ENCODE results near the gene THRB. TPM values are rescaled to one million over a fixed set of nuclear protein-coding genes. Genes with fewer than 3 reads are reported as not detected.

Gene THRB
- total RNA-seq, 2 experiments from 2014 or later = not detected

- Mint-ChIP-seq H3K4me1 (ENCODE audit: low read depth) (no peaks in the 10 kb centered on the region), H3K36me3 (no peaks in the 10 kb centered on the region), H3K9me3 (no peaks in the 10 kb centered on the region), H3K27ac (no peak overlapping the region), H3K27me3 (no peaks in the 10 kb centered on the region), H3K4me3 (no peak overlapping the region)
- POLR2A ChIA-PET = no interaction called here
- no peak for DNase-seq
- intact Hi-C loops (cut with micrococcal nuclease) = no loop called here
- CTCF ChIA-PET = no interaction called here
These were observed 140.4 kb downstream of the THRB start for GRCh38 chr3:24354230-24354629.

- Mint-ChIP-seq H3K36me3 (no peaks in the 10 kb centered on the region), H3K4me1 (ENCODE audit: low read depth) (no peaks in the 10 kb centered on the region), H3K9me3 (no peaks in the 10 kb centered on the region), H3K4me3 (no peak overlapping the region), H3K27me3 (no peaks in the 10 kb centered on the region), H3K27ac (no peak overlapping the region)
- intact Hi-C loops (cut with micrococcal nuclease) = no loop called here
- CTCF ChIA-PET = no interaction called here
- POLR2A ChIA-PET = no interaction called here
- DNase-seq = no peak
These were observed 141.6 kb downstream of the THRB start for GRCh38 chr3:24352893-24353553.

GRCh38 chr3:24351779-24352469, 142.7 kb downstream of the THRB start:
- H3K27me3 Mint-ChIP-seq = no peaks in the 10 kb centered on the region
- H3K4me1 Mint-ChIP-seq (ENCODE audit: low read depth) = no peaks in the 10 kb centered on the region
- intact Hi-C loops (cut with micrococcal nuclease) = no loop called here
- ChIA-PET CTCF (no interaction called here), POLR2A (no interaction called here)
- H3K9me3 Mint-ChIP-seq = no peaks in the 10 kb centered on the region
- no peaks in the 10 kb centered on the region for H3K36me3 Mint-ChIP-seq
- H3K27ac Mint-ChIP-seq = no peak overlapping the region
- DNase-seq = no peak
- no peak overlapping the region for H3K4me3 Mint-ChIP-seq

- H3K4me1 Mint-ChIP-seq (ENCODE audit: low read depth) = no peaks in the 10 kb centered on the region
- POLR2A ChIA-PET = no interaction called here
- no peaks in the 10 kb centered on the region for H3K27me3 Mint-ChIP-seq
- H3K36me3 Mint-ChIP-seq = no peaks in the 10 kb centered on the region
- no peak for DNase-seq
- H3K9me3 Mint-ChIP-seq = no peaks in the 10 kb centered on the region
- intact Hi-C loops (cut with micrococcal nuclease) = no loop called here
- H3K27ac Mint-ChIP-seq = no peak overlapping the region
- CTCF ChIA-PET = no interaction called here
- no peak overlapping the region for H3K4me3 Mint-ChIP-seq
These were observed 145.2 kb downstream of the THRB start for GRCh38 chr3:24349367-24350019.

- Mint-ChIP-seq H3K9me3 (no peaks in the 10 kb centered on the region), H3K4me3 (no peak overlapping the region), H3K4me1 (ENCODE audit: low read depth) (no peaks in the 10 kb centered on the region), H3K27ac (no peak overlapping the region), H3K27me3 (no peaks in the 10 kb centered on the region), H3K36me3 (no peaks in the 10 kb centered on the region)
- ChIA-PET POLR2A (no interaction called here), CTCF (no interaction called here)
- intact Hi-C loops (cut with micrococcal nuclease) = no loop called here
- no peak for DNase-seq
These were observed 146.3 kb downstream of the THRB start for GRCh38 chr3:24348348-24348747.

GRCh38 chr3:24344784-24345439, 149.7 kb downstream of the THRB start:
- intact Hi-C loops (cut with micrococcal nuclease) = no loop called here
- H3K27me3 Mint-ChIP-seq = no peaks in the 10 kb centered on the region
- H3K4me3 Mint-ChIP-seq = no peak overlapping the region
- no peaks in the 10 kb centered on the region for H3K9me3 Mint-ChIP-seq
- no peaks in the 10 kb centered on the region for H3K36me3 Mint-ChIP-seq
- ChIA-PET CTCF (interaction anchor here (0.7 kb wide), 1 partner anchor 105 kb away, joined by 3 read pairs; no protein-coding TSS in a partner anchor), POLR2A (no interaction called here)
- no peak for DNase-seq
- H3K4me1 Mint-ChIP-seq (ENCODE audit: low read depth) = no peaks in the 10 kb centered on the region
- no peak overlapping the region for H3K27ac Mint-ChIP-seq

GRCh38 chr3:24343084-24343783, 151.4 kb downstream of the THRB start:
- no peak for DNase-seq
- Mint-ChIP-seq H3K27ac (no peak overlapping the region), H3K9me3 (no peaks in the 10 kb centered on the region), H3K4me1 (ENCODE audit: low read depth) (no peaks in the 10 kb centered on the region), H3K4me3 (no peak overlapping the region), H3K27me3 (no peaks in the 10 kb centered on the region), H3K36me3 (no peaks in the 10 kb centered on the region)
- POLR2A ChIA-PET = no interaction called here
- intact Hi-C loops (cut with micrococcal nuclease) = no loop called here
- CTCF ChIA-PET = no interaction called here

GRCh38 chr3:24342275-24342674, 152.4 kb downstream of the THRB start:
- intact Hi-C loops (cut with micrococcal nuclease) = no loop called here
- no peak for DNase-seq
- no peak overlapping the region for H3K4me3 Mint-ChIP-seq
- H3K9me3 Mint-ChIP-seq = no peaks in the 10 kb centered on the region
- no peaks in the 10 kb centered on the region for H3K36me3 Mint-ChIP-seq
- H3K4me1 Mint-ChIP-seq (ENCODE audit: low read depth) = no peaks in the 10 kb centered on the region
- POLR2A ChIA-PET = no interaction called here
- H3K27ac Mint-ChIP-seq = no peak overlapping the region
- CTCF ChIA-PET = no interaction called here
- no peaks in the 10 kb centered on the region for H3K27me3 Mint-ChIP-seq

- Mint-ChIP-seq H3K9me3 (no peaks in the 10 kb centered on the region), H3K4me3 (no peak overlapping the region), H3K4me1 (ENCODE audit: low read depth) (no peaks in the 10 kb centered on the region), H3K27me3 (no peaks in the 10 kb centered on the region), H3K36me3 (no peaks in the 10 kb centered on the region), H3K27ac (no peak overlapping the region)
- DNase-seq = no peak
- CTCF ChIA-PET = no interaction called here
- intact Hi-C loops (cut with micrococcal nuclease) = no loop called here
- POLR2A ChIA-PET = no interaction called here
These were observed 153.0 kb downstream of the THRB start for GRCh38 chr3:24341668-24342067.

- Mint-ChIP-seq H3K27ac (no peak overlapping the region), H3K4me1 (ENCODE audit: low read depth) (no peaks in the 10 kb centered on the region), H3K4me3 (no peak overlapping the region), H3K36me3 (no peaks in the 10 kb centered on the region), H3K27me3 (no peaks in the 10 kb centered on the region), H3K9me3 (no peaks in the 10 kb centered on the region)
- CTCF ChIA-PET = no interaction called here
- intact Hi-C loops (cut with micrococcal nuclease) = no loop called here
- POLR2A ChIA-PET = no interaction called here
- no peak for DNase-seq
These were observed 153.7 kb downstream of the THRB start for GRCh38 chr3:24340966-24341365.

- Mint-ChIP-seq H3K36me3 (no peaks in the 10 kb centered on the region), H3K4me1 (ENCODE audit: low read depth) (no peaks in the 10 kb centered on the region), H3K4me3 (no peak overlapping the region), H3K27me3 (no peaks in the 10 kb centered on the region), H3K9me3 (no peaks in the 10 kb centered on the region), H3K27ac (no peak overlapping the region)
- no peak for DNase-seq
- intact Hi-C loops (cut with micrococcal nuclease) = no loop called here
- POLR2A ChIA-PET = no interaction called here
- CTCF ChIA-PET = no interaction called here
These were observed 154.5 kb downstream of the THRB start for GRCh38 chr3:24340161-24340560.

- ChIA-PET POLR2A (no interaction called here), CTCF (no interaction called here)
- no peak for DNase-seq
- H3K4me1 Mint-ChIP-seq (ENCODE audit: low read depth) = no peaks in the 10 kb centered on the region
- no peaks in the 10 kb centered on the region for H3K27me3 Mint-ChIP-seq
- no peak overlapping the region for H3K27ac Mint-ChIP-seq
- H3K36me3 Mint-ChIP-seq = no peaks in the 10 kb centered on the region
- no peak overlapping the region for H3K4me3 Mint-ChIP-seq
- intact Hi-C loops (cut with micrococcal nuclease) = no loop called here
- no peaks in the 10 kb centered on the region for H3K9me3 Mint-ChIP-seq
These were observed 155.3 kb downstream of the THRB start for GRCh38 chr3:24339266-24339825.
